AML-193 (cell line): ENCODE data around the gene JADE2.

Experiments
- DNase-seq, 2 experiments: peaks; one replicate each; lab custom pipeline; 2025; lab: John Stamatoyannopoulos, UW

The JADE2 gene

DNA sequence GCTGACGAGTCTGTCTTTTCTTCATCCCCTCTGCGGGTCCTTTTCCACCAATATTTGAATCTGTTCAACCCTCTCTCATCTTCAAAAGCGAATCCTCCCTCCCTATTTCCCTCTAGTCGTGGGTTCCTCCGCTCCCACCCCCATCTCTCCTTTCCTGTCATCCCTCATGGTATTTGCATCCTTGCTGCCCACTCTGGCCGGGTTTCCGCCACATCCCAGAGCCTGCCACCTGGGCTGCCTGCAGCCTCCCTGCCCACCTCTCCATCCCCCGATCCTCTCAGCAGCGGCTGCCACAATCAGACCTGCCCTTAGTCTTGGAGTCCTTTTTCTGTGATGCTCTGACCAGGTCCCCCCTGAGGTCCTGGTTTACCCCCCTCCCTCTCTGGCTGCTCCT lies 44.9 kb downstream of the JADE2 start:
- no peak for DNase-seq

DNA sequence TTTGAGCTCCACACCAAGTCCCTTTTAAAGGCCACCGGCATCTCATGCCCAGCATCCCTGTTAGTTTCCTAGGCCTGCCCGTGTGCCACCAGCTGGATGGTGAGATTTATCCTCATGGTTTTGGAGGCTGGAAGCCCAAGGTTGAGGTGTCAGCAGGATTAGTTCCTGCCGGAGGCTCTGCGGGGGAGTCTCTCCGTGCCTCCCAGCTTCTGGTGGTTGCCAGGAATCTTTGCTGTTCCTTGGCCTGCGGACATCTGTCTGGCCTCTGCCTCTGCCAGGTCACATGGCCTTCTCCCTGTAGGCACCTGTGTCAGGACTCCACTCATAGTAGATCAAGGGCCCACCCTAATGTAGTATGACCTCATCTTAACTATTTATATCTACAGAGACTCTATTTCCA lies 45.4 kb downstream of the JADE2 start:
- no peak for DNase-seq

DNA sequence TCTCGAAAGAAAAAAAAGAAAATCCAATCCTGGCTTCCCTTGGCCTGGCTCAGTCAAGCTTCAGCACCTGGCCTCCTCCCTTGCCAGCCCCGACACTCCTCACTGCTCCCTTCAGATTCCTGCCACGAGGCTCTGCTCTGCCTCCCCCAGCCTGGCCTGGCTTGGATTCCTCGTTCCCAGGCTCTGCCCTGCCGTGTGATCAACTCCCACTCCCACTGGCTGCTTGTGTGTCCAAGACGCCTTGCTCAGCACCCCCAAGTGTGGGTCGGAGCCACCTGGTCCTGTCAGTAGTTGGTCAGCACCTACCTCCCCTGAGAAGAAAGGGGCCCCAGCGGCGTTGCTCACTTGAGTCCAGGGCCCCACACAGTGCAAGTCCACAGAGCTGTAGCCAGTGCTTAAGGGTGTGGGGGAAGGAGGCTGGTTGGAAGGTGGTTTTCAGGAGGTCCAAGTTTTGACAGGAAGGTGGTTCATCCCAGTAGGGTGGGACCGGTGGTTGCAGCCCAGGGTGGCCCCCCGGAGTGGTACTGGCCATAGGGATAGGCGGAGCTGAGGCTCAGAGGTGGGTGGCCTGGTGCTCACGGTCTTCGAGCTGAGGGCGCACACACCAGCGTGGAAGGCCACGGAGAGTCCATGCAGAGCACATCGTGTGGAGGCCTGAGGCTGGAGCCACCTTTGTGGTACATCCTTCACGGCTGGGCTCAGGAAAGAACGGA lies 46.4 kb downstream of the JADE2 start:
- DNase-seq: no peak

DNA sequence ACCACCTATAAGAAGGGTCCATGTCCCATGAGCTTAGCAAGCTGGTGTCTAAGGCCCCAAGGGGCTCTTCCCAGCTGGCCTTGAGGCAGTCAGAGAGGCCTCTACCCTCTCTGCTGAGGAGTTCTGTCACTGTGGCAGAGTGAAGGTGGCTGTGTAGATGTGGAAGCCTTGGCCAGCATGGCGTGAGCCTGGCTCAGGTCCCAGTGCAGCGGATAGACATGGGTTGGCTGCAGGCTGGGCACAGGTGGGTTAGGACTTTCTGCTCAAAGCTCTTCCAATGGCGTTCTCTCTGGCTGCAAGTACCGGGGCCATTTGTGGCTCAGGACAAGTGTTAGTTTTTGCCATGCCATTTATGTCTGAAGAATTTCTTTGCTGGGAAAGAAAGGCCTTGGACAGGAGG lies 47.3 kb downstream of the JADE2 start:
- no peak for DNase-seq

DNA sequence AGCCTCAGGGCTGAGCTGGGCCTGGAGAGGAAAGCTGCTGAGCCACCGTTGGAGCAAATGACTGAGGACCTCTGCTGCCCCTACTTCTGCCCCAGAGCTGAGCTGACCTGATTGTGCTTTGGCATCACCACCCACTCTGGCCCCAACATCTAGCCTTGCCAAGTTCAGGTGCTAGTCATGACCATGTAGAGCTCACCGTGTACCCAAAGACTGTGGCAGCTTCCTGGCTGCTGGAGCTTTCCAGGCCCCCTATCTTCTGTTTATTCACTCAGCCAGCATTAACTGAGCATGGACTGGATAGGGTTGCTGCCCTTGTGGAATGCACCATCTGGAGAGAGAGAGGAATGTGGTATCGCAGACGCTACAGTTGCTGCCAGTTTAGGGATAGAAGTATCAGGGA lies 49.1 kb downstream of the JADE2 start:
- DNase-seq: no peak

DNA sequence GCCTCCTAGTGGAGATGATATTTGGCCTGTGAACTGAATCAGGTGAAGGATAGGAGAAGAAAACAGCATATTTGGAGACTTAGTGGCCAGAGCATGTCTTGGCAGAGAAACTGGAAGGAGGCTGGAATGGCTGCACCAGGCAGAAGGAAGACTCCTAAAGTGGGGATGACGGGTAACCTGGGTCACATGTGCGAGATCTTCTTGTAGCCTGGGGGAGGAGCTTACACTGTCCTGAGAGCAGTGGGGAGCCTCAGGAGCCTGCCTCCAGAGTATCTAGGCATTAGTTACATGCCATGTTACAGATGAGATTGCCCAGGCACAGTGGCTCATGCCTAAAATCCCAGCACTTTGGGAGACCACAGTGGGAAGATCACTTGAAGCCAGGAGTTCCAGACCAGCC lies 49.8 kb downstream of the JADE2 start:
- DNase-seq: no peak

DNA sequence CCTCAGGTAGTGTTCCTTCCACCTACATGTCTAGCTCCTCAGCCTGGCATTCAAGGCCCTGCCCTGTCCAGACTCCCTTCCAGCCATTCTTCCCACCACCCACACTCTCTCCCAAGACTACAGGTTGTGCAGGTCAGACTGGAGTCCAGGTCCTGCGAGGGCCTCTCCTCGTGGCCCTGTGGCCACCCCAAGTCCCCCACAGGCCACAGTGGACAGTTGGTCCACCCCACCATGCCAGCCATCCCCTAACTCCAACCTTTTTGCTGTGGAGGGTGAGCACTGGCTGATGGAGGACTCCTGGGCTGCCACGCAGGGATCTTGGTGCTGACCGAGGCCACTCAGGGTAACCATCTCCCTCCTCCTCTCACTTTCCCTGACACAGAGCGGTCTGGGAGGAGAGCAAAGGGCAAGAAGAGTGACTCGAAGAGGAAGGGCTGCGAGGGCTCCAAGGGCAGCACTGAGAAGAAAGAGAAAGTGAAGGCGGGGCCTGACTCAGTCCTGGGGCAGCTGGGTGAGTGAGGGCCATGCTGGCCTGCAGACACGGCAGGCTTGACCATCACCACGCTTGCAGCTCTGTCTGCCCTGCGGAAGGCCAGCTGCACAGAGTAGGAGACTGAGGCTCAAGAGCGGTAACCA lies 51.0 kb downstream of the JADE2 start:
- DNase-seq: no peak

DNA sequence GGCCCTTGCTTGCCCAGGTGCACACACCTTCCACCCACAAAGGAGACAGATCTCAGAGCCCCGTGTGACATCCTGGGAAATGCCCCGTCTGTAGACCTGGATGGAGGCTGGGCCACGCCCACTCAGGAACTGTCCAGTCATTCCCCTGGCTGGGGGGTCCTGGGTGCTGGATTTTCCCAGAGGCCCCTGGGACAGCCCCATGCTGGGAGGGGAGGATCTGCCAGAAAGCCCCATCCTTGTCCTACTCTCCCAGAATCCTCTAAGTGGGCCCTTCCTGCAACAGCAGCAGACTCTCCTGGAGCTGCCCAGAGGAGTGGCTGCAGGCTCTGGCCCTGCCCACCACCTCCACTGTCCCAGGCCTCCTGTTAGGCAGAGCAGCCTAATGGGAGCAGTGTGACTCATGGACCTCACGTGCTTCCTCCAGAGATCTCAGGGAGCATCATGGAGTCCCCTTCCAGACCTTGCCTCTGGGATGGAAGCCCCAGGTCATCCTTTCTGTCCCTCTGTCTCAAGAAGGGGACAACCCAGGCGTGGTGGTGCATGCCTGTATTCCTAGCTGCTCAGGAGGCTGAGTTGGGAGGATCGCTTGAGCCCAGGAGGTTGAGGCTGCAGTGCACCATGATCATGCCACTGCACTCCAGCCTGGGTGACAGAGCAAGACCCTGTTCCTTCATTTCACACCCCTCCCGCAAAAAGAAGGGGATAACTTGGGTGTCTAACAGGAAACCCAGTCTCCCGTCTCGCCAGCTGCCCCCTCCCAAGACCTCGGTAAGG lies 51.7 kb downstream of the JADE2 start:
- no peak for DNase-seq

DNA sequence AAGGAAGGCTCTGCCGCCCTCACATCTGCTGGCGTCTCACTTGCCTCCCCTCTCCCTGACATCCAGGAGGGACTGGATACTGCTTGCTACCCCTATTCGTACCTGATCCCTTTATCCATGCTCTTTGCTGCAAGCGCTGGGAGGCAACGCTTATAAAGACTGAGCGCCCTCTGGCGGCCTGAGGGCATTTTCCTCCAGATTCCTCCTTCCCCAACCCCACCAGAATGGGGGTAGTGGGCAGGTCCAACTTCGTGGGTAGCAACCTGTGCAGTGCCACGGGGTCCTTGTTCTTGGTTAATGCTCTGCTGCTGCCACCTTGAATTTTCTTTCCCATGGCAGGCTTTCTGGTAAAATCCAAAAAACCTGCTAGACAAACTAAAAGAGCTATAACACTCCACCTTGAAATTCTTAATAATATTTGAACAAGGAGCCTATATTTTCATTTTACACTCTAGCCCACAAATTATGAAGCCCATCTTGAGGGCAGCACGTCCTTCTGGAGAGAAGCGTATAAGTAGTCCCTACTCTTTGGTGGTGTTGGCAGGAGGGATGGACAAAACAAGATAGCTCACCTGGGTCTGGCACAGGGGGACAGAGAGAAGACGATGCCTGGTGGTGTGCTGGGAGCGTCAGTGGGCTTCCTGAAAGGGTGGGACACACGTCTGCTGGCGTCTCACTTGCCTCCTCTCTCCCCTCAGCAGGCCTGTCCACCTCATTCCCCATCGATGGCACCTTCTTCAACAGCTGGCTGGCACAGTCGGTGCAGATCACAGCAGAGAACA lies 52.5 kb downstream of the JADE2 start:
- peak; percentile 56 to 73 for DNase-seq

DNA sequence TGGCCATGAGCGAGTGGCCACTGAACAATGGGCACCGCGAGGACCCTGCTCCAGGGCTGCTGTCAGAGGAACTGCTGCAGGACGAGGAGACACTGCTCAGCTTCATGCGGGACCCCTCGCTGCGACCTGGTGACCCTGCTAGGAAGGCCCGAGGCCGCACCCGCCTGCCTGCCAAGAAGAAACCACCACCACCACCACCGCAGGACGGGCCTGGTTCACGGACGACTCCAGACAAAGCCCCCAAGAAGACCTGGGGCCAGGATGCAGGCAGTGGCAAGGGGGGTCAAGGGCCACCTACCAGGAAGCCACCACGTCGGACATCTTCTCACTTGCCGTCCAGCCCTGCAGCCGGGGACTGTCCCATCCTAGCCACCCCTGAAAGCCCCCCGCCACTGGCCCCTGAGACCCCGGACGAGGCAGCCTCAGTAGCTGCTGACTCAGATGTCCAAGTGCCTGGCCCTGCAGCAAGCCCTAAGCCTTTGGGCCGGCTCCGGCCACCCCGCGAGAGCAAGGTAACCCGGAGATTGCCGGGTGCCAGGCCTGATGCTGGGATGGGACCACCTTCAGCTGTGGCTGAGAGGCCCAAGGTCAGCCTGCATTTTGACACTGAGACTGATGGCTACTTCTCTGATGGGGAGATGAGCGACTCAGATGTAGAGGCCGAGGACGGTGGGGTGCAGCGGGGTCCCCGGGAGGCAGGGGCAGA lies 53.3 kb downstream of the JADE2 start:
- DNase-seq: no peak

DNA sequence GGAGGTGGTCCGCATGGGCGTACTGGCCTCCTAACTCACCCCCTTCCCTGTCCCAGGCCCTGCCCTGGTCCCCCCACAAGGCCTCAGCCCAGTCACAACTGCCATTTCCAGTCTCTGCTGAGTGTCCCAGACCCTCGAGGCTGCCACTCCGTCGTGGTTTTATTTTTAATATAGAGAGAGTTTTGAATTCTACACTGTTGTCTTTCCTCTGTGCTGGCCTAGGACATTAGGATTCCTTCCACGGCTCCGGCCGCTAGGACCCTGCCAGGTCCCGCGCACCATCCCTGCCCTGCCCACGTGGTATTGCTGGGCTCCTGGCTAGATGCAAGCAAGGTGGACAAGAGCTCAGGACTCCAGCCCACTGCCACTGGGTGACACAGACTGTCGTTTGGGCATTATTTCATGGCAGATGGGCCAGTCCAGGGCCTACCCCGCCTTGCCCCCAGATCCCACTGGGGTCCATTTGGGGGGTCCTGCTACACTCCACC lies 53.9 kb downstream of the JADE2 start:
- no peak for DNase-seq

DNA sequence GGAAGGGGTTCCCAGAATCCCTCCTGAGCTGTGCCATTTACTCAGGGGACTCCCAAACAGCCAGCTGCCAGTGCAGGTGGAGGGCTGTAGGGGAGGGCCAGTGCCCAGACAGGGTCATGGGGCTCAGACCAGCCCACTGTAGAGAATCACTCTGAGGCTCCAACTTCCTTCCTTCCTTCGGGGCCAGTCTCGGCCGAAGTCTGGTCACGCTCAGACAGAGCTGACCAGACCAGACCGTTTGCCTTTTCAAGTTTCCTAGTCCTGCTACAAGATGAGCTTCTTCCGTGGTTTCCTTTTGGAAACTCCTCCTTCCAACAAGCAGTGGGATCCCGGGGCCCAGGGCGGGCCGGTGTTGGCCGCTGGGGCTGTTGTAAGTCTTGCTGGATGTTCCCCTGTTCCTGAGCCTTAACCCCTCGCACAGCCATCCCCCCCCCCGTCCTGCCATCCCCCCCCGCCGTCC lies 54.6 kb downstream of the JADE2 start:
- no peak for DNase-seq

DNA sequence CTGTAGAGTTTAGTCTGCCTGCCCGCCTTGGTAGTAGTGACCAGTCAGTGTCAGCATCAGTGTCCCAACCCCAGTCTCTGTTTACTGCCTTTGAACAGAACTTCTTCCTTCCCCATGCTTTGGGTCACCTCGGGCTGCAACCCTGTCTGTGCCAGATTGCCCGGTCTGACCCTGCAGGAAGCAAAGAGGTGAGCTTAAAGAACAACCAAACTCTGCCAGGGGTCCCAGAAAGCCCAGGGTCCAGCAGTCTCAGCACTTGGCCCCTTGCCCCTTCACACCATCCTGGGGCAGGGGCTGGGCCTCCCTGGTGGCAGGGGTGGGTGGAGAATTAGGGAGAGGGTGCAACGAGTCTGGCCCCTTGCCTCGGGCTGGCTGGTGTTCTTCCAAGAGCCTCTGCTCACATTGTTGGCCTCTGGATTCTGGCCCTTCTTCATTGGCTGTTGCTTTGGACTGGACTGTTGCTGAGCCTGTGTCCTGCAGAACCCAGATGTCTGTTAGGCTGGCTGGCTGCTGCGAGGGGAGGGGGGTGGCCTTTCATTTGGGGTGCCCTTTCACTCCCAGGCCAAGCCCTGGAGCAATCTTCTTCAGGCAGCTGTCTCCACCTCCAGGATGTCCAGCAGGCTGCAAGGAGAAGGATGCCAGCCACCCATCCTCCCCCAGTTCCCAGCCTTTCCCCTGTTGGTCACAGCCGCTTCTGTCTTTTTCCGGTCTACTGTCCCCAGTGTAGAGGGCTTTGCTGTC lies 55.9 kb downstream of the JADE2 start:
- no peak for DNase-seq

DNA sequence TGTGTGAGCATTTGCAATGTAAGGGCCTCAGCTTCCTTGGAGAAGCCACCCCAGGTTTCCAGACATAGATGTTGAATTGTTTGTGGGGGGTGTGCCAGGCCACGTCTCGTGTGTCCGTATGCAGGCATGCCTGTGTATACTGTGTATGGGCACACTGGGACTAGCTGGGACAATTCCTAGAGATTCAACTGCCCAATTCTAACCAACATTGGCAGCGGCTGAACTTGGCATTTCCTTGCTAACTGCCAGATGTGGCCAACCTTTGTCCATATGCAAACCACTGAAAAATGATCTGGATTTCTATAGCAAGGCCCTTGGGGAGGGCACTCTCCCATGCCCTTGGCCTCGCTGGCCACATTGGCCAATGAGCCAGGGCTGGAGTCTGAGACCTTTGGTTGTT lies 56.8 kb downstream of the JADE2 start:
- DNase-seq: no peak

DNA sequence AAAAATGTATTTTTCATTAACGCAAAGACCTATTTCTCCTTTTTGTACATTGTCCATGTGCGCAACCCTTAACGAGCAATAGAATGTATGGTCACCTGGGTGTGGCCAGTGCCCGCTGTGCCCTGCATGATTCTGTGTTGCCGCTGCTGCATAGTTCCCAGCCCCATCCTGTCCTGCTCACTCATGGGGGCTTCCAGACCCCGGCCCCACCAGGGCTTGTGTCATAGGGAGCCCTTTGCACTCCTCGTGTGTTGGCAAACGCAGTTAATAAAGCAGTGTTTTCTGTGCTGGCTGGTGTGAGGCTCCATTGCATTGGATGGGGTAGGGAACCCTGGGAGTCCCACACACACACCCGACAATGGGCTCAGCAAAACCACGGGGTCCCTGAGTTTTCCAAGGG lies 57.5 kb downstream of the JADE2 start:
- no peak for DNase-seq

DNA sequence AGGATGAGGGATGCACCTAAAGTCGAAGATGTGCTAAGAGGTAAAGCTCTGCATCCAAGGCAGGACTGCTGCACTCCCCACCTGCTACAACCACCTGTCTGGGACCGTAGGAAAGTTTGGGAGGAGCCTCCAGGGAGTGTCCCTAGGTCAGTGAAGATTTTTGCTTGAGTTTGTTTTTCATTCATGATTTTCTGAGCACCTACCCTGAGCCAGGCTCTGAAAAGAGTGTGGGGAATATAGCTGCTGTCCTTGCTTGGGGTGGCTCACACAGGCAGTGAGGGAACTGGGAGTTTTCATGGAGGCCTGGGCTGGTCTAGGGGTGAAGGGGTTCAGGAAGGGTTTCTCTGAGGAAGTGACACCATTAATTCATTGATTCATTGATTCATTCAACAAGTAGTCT lies 58.3 kb downstream of the JADE2 start:
- DNase-seq: no peak

DNA sequence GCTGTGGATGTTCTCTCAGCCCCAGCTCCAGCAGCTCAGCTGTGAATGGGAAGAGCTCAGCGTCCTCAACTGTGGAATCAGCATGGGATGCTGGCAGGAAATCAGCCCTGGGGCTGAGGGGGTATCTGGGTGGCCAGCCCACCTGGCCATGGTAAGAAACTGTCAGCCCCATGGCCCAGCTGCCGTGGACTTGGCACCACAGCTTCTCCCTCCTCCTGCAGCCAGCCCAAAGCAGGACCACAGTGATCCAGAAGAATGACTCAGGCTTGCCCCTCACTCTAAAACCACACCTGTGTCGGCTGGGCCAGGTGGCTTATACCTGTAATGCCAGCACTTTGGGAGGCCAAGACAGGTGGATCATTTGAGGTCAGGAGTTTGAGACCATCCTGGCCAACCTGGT lies 59.2 kb downstream of the JADE2 start:
- no peak for DNase-seq

DNA sequence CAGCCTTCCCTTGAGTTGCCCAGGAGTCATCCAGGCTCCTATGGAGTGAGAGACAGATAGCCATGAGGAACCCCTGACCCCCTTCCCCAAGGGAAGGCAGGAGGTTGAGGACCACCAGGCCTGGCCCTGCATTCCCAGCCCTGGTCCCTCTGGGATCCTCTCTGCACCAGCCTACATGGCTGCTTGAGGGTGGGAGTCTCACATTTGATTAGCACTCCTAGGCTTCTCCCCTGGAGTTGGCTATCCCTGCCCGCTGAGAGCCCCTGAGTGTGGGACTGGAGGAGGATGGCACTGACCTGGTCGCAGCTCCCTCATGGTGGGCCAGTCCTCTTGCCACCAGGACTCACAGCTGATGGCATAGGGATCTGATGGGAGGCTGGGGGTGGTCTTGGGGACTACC lies 60.5 kb downstream of the JADE2 start:
- DNase-seq: no peak

DNA sequence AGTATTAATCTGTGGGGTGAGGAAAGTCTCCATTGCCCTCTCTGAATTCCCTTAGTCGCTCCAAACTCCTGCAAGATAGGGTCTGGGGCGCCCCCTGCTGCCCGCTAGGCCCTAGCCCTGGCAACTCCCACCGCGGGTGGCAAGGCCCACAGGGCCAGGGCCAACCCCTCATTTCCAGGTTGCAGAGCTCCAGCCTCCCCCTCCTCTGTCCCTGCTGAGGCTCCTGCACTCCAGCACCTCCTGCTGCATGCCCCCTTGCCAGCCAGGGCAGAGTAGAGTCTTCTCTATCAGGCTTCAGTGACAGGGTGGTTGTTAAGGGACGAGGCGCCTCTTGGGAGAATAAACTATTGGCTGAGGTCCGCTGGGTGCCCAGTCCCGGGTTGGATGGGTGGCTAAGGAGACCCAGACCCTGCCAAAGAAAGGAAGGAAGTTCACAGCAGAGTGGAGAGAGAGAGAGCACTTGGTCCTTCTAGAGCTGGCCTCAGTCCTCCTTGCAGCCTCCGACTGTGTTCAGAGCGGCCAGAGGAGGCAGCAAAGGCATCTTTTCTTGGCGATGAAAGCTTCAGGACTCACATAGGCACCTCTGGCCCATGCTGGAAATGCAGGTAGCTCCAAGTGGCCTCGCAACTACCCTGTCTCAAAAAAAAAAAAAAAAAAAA lies 61.5 kb downstream of the JADE2 start:
- peak; percentile 78 to 81 for DNase-seq

DNA sequence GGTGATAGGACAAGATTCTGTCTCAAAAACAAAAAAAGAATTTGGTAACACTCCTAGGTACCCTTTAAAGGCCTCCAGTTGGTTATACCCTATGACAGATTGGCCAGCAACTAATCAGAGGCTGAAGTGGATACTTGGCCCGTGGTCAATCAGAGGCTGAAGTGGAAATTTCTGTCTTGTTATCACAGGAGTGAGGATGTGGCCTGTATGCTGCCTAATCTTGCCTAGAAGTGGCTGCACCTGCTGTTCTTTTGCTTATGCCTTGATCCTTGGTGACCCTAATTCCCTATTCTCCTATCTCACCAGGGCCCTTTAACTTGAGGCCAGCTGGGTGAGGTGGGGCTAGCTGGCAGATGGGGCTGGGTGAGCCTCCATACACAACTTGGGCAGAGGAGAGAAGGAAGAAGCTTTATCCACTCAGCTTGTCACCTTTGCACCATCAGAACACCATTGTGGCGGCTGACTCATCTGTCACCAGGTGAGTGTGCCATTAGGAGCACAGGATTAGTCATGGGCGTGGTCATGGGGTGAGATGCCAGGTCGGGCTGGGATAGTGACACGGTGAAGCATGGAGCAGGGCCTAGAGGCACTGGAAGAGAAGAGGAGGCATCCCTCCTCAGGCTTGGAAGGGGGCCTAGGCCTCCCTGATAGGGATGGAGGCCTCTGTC lies 65.7 kb downstream of the JADE2 start:
- DNase-seq: no peak
